A549 treated with Mapracorat at 1 μM for 4 hours (cell line): ENCODE results near the gene NCAM2. TPM values are rescaled to one million over a fixed set of nuclear protein-coding genes. Genes with fewer than 3 reads are reported as not detected.

Source experiments
- total RNA-seq: library from RNA; stranded (reverse); fragments of 200-300 nt; extraction: Qiagen RNA extraction; gene quantifications from 5 replicates; pipeline ENCODE4 v1.2.3, GENCODE V29; 2022

The NCAM2 gene
- total RNA-seq = not detected in 5 replicates

GRCh38 chr21:20997636-20998455, at the start of gene NCAM2:
Gene NCAM2, plus strand, starts transcription at chr21:20998409.

